ENCODE results near the gene EPS8L2.

- no peak for TF ChIP-seq CTCF (IDR thresholded peaks at IDR 0.05; ENCODE audit: low read depth, low read length)
- no peak for TF ChIP-seq EZH2phosphoT487 (IDR thresholded peaks at IDR 0.05; ENCODE audit: low read depth)
These were observed 1.9 kb downstream of the EPS8L2 start for GRCh38 chr11:707817-708420.

Data from OCI-LY3 (cell line).